Posterior cingulate gyrus (tissue), 11 donors: Measurements from ENCODE around the gene ODF2.
"Not testable (repeated sequence)": the region's sequence is repeated elsewhere in the genome, so short reads cannot be mapped to it uniquely, and the experiment has no call there.

Experiments used
- DNase-seq, 10 donors: peaks; one replicate each; pipeline versions ENCODE4 v3.0.0 to v3.0.0-alpha.2; 2020 to 2021; ENCODE audit warnings: mixed read lengths in 3 of 10
- intact Hi-C: fragments of 100-400 bp; cut with DNase I; formaldehyde crosslinking; loops from one replicate; pipeline ENCODE4 v1.15.1; 2023

The ODF2 gene

DNA sequence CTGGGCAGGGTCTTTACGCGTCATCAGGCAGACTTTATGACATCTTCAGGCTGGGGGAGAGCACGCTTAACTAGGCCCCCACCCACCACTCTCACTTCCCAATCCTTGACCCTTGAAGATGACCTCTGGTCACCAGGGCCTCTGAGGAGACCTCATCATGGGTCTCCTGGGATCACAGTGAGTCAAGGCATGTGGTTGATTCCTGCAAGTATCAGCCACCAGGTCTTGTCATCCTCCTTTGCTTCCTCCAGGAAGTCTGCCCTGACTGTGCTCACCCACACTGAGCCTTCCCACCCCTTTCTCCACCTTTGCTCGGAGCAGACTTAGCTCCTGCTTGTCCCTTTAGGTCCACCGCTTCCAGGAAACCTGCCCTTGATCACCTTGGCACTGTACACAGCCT is 17.3 kb downstream of the ODF2 start:
- peak in 1 of 10 donors; percentile 9 for DNase-seq
- intact Hi-C loops = no loop called here

DNA sequence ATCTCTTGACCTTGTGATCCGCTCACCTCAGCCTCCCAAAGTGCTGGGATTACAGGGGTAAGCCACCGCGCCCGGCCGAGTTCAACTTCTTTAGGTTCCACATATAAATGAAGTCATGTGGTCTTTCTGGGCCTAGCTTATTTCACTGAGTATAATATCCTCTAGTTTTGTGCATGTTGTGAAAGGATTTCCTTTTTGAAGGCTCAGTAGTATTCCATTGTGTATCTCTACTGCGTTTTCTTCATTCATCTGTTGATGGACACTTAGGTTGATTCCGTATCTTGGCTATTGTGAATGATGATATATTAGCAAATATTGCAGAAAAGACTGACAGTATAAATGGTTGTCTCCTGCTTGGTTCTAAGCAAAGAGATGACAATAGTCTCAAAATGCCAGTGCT is 20.1 kb downstream of the ODF2 start:
- no peak for DNase-seq
- intact Hi-C loops = no loop called here

DNA sequence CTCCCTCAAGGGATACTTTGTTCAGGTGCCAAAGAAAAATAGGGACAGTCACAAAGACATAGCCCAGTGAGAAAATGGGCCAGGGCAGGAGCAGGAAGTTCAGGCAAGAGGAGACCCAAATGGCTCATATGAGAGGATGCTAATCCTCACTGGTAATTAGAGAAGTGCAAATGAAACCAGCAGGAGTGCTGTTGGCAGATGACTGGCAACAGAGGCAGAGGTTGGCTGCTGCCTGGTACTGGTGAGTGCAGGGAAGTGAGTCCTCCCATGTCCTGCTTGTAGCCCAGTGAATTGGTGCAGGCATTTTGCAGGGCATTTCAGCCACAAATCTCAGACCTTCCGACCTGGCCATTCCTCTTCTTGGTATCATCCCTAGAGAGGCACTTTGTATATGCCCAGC is 23.5 kb downstream of the ODF2 start:
- no peak for DNase-seq
- intact Hi-C loops = no loop called here

DNA sequence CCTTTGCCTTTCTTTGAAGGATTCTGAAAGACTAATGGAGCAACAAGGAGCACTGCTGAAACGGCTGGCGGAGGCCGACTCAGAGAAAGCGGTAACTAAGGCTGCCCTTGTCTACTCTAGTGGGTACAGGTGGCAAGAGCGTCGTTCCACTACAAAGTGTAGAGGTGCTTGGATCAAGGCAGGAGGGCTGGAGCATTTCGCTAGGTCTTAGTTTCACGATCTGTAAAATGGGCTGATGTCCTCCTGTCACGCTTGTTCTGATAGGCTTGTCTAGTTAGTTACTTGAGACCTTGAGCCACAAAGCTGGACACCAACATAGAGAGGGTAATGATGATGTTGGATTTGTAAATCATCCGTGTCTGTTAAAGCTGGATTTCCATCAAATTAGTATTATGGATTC is 25.8 kb downstream of the ODF2 start:
- no peak for DNase-seq
- intact Hi-C loops = no loop called here

DNA sequence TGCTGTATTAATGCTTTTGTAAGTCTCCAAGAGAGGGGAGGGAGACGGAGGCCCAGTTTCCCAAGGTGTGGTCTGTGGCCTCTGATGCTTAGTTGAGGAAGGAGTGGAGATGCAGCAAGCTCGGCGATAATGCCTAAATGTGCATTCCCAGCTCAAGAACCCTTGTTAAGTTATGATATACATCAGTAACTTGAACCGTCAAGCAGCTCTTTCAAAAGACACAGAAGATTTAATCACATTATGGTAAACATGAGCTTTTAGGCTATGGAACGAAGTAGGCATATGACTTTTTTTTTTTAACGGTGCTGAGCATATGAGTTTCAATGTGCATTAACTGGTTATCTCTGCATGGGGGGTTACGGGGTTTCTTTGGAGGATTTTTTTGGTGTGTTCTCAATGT is 26.4 kb downstream of the ODF2 start:
- intact Hi-C loops = no loop called here
- no peak for DNase-seq

DNA sequence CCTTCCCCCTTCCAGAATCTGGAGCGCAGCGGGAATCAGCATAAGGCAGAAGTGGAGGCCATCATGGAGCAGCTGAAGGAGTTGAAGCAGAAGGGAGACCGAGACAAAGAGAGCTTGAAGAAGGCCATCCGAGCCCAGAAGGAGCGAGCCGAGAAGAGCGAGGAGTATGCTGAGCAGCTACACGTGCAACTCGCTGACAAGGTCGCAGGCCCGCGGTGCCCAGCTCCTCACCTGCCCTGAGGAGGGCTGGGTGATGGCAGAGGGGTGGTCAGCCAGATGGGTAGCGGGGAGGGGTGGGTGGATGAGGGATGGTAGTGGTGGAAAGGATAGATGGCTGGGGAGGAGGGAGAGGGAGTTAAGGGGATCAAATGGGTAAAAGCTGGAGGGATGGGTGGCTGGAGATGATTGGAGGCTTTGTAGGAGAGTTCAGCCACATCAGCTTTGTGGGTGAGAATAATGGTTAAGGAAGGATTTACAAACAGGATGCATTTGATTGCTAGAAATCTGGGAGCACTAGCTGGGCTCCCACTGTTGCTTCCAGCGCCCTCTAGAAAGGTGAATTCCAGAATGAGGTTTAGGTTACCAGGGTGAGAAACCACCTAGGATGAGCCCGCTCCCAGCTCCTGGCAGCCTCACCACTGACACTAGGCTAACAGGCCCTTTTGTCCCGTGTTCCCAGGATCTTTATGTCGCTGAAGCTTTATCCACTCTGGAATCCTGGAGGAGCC is 29.0 kb downstream of the ODF2 start:
- no peak for DNase-seq
- intact Hi-C loops = no loop called here

DNA sequence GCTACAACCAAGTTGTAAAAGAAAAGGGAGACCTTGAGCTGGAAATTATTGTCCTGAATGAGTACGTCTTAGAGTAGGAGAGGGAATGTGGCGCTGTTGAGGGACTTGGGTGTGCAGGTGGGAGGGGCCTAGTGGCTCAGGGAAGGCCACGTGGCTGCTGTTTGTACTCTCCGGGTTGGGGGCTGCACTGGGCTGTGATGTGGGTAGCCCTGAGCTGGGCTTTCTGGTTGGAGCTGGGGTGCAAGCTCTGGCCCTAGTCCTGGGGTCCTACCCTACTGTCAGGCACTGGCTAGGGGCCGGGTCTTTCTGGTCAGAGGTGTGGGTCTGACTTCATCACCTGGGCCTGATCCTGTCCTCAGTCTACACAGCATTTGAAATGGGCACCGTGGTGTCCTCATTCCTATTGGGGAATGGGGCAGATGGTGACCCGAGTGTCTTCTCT is 29.6 kb downstream of the ODF2 start:
- intact Hi-C loops = no loop called here

DNA sequence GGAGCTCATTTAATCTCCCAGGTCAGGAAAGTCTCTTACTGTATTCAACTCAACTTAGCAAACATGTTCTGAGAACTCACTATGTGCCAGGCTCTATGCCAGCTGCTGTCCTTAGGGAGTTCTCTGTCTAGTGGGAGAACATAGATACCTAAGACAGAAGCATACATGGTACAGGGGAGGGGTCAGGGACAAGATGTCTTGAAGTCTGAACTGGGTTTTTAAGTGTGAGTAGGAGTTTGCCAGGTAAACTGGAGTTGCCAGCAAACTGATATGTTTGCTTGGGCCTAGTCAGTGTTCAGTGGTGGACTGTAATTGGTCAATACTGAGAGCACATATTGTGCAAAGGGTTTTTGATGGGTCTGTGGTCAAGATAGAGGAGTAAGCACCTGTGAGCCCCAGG is 30.4 kb downstream of the ODF2 start:
- no peak for DNase-seq
- intact Hi-C loops = no loop called here

More for the DNA sequence above, 29.6 kb downstream of the ODF2 start:
- DNase-seq = no peak

DNA sequence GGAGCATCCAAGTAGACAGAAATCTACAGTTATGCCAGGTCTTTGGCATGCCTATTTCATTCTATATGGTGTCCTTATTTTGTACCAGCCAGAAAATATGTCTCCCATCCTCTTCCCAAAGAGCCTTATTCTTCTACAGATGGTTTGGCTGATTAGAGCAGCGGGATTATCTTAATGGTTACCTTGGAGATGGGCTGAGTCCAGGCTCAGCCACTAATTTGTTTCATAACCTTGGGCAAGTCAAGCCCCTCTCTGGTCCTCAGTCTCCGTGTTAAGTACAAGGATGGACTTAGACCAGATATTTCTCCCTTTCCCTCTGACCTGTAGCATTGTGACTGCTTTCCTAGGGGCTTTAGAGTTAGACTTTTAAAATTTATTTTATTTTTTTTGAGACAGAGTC is 37.6 kb downstream of the ODF2 start:
- intact Hi-C loops = no loop called here
- DNase-seq = no peak

DNA sequence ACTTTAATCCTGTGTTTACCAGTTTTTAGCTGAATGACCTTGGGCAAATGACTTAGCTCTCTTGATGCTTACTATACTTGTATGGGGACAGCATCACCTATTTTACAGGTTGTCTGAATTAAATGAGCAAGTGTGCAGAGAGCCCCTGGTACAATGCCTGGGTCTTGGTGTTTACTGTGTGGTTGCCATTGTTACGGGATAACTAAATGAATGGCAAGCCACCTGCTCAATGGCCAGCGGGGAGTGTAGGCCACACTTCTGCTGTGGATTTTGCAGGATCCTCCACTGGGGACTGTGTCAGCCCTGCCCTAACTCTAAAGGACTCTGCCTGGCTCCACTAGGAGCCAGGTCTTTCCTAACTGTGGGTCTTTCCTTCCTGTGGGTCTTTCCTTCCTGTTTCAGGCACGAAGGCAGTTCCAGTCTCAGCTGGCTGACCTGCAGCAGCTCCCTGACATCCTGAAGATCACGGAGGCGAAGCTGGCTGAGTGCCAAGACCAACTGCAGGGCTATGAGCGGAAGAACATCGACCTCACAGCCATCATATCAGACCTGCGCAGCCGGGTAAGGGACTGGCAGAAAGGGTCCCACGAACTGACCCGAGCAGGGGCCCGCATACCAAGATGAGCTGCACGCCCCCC is 38.4 kb downstream of the ODF2 start:
- intact Hi-C loops = no loop called here

DNA sequence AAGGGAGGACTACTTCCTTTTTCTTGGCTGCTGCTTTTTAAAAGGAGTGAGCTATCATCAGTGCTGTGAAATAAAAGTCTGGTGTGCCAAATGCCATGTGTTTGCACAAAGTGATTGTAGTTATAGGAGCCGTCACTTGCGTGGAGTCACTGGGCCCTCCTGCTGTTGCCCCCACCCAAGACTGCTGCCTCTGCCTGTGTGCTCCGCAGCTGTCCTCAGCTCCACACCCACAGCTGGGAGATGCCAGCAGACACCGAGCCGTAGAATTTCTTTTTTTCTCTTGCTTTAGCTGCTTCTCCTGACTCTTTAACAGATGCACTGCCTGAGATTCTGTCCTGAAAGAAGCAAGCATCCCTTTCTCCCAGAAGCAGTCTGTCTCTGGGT is 38.9 kb downstream of the ODF2 start:
- peak in 1 of 10 donors; percentile 67 for DNase-seq
- intact Hi-C loops = no loop called here

More for the DNA sequence above, 38.4 kb downstream of the ODF2 start:
- DNase-seq = peak in 5 of 10 donors; percentile 18 to 87 (median 21)

DNA sequence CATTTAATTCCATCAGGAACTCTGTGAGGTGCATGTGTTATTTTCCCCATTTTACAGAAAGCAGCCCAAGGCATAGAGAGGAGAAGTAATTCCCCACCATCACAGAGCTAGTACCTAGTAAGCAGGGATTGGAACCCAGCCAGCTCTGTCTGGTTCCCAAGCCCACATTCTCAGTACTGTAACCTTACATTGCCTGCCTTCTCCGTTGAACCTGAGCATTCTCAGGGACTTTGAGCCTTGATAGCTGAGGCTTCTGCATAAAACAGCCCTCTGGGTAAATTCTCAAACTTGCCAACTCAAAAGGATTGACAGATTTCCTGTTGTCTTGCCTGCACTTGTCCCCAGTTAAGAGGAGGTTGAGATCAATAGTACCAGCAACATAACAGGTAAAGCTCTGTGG is 39.5 kb downstream of the ODF2 start:
- intact Hi-C loops = no loop called here
- DNase-seq = no peak

DNA sequence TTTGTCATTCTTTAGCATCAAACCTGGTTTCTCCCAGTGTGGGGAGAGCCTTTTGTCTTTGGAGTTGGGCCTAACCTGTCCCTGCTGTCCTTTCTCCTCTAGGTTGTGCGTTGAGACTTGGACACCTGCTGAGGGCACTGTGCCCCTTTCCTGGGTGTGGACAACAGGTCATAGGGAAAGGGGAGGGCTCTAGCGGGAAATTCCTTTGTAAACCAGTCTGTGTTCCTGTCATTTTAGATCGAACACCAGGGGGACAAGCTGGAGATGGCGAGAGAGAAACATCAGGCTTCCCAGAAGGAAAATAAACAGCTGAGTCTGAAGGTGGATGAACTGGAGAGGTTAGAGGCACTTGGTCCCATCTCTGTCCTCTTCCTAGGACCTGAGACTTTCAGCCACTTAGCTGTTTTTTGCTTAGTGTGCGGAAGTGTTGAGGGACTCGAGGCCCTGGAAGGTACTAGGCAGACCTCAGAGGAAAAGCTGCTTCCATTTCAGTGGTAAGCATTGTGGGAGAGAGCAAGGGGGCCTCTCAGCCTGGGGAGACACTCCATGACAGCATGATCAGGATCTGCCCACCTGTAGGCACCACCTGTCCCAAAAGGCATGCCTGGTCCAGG is 40.1 kb downstream of the ODF2 start:
- no peak for DNase-seq
- intact Hi-C loops = no loop called here

DNA sequence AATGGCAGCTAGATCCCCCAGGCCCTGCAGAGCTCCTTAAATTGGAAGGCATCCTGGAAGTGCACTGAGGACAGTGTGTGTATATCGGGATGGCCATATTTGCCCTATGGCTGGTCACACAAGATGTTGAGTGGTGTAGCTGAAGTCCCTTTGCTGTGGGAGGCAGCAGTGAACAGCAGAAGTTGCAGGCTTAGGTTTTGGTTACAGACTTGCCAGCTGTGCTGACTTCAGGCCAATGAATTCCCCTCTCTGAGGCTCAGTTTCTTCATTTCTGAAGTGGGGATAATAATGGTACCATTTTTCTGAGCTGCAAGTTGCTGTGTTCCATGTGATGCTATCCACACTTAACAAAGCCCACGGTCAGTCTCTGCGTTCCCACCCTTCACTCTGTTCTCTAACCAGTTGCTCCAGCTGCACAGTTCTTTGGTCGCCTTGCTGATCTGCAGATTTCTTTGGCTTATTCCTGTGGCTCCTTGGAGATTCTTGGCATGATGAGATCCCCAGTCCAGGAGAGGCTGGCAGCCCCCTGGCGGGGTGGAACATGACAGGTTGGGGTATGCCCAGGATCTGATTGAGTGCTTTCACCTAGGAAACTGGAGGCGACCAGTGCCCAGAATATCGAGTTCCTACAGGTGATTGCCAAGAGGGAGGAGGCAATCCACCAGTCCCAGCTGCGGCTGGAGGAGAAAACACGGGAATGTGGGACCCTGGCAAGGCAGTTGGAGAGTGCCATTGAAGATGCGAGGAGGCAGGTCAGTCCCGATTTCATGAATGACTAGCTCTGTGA is 42.2 kb downstream of the ODF2 start:
- intact Hi-C loops = no loop called here
- peak in 4 of 10 donors; percentile 12 to 42 (median 20) for DNase-seq

DNA sequence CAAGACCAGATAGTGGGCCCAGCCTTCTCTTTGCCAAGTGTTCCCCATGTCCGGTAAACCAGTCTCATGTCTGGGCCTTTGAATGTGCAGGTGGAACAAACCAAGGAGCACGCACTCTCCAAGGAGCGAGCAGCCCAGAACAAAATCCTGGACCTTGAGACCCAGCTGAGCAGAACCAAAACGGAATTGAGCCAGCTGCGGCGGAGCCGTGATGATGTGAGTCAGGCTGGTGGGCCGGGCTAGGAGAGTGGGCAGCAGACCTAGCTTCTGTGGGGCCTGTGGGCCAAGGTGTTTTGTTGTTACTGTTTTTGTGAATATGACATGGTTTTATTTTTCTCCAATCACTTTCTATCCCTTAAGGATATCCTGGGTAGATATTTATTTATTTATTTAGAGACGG is 43.1 kb downstream of the ODF2 start:
- DNase-seq = no peak
- intact Hi-C loops = no loop called here

DNA sequence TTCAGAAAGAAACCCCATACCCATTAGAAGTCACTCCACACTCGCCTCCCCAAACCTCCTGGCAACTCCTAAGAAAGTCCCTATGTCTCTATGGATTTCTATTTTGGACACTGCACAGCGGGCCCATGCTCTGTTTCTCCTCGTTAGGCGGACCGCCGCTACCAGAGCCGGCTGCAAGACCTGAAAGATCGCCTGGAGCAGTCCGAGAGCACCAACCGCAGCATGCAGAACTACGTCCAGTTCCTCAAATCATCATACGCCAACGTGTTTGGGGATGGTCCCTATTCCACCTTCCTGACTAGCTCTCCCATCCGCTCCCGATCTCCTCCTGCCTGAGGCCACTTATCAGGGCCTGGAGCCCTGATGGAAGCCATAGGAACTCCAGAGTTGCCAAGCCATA is 44.1 kb downstream of the ODF2 start:
- DNase-seq = no peak
- intact Hi-C loops = loop anchor here (5.0 kb wide), 1 partner anchor 52 kb away; the partner anchor contains the start of gene SPTAN1

DNA sequence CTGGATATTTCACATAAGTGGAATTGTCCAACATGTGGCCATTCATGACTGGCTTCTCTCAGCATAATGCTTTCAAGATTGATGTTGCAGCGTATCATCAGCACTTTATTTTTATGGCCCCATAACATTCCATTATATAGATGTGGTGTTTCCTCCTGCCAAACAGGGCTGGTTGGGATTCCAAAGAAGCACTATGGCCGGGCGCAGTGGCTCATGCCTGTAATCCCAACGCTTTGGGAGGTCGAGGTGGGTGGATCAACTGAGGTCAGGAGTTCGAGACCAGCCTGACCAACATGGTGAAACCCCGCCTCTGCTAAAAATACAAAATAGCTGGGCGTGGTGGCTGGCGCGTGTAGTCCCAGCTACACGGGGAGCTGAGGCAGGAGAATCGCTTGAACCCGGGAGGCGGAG is 47.6 kb downstream of the ODF2 start:
- DNase-seq = not testable (repeated sequence)
- intact Hi-C loops = loop anchor here (5.0 kb wide), 1 partner anchor 49 kb away; the partner anchor contains the start of gene SPTAN1

DNA sequence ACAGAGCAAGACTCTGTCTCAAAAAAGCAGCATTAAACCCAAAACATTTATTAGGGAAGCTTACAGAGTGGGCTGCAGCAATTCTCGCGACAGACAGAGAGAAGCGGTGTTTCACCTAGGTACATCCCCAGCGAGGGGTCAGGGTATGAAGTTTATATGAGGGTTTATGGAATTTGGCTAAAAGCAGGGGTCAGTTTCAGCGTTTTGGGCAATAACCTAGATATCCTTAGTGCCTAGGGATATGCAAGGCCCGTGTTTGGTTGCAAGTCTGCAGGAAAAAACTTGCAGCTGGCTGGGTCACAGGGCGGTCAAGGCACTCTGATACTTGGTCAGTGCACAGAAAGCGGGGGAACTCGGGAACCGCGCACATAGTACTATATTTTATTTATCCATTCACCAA is 48.1 kb downstream of the ODF2 start:
- intact Hi-C loops = loop anchor here (5.0 kb wide), 1 partner anchor 48 kb away; the partner anchor contains the start of gene SPTAN1
- DNase-seq = no peak

DNA sequence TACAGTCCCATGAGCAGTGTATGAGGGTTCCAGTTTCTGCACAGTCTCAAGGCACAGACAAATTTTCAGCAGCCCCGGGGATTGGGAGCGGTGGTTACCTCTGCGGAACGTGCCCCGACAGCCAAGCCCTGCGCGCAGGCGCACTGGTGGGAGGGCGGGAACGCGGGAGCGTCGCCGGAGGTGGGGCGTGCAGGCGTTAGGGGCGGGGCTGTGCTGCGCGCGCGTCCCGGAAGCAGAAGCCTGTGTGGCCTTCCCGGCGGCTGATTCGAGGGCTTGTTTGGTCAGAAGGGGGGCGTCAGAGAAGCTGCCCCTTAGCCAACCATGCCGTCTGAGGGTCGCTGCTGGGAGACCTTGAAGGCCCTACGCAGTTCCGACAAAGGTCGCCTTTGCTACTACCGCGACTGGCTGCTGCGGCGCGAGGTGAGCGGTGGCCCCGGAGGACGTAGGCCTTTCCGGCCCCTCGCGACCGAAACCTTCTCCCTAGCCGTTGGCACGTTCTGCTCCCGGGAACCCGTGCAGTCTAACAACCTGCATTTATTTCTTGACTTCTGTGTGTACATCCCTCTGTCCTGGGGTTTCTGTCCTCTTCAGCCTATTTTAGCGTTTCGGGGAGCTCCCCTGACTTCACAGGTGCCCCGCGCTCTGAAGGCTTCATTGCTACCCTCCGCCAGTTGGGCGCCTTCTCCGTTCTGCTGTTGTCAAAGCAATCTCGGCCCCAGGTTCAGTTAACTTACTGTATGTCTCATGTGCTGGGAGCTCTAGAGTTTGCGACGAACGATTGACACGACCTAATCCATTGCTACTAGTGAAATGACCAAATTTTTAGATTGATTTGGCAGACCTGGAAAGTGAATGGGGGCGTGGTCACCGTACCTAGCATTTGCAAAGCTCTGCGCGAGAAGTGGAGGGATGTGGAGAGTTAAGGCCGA is 48.9 kb downstream of the ODF2 start, which contains the start of gene GLE1:
Gene GLE1, plus strand, starts transcription at position 235 of the 929 bp plus-strand sequence. Its CDS starts 87 bp downstream, at position 322.
- intact Hi-C loops = loop anchor here (5.0 kb wide), 1 partner anchor 48 kb away; the partner anchor contains the start of gene SPTAN1
- DNase-seq = peak; percentile 93 to 99 (median 96)

DNA sequence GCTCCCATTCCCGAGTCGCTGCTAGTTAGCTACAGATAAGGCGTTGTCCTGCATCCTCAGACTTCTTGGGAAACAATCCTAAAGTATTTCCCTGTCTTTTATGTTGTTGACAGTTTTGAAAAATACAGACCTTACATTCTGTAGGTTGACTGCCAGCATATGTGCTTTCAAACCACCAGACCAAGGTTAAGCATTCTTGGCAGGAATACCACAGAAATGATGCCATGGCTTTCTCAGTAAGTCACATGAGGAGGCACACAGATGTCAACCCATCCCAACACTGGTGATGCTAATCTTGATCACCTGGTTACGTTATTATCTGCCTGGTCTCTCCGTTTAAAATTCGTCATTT is 49.6 kb downstream of the ODF2 start:
- DNase-seq = no peak
- intact Hi-C loops = no loop called here
